B cell (primary cell): Measurements from ENCODE around the gene FSTL5. TPM values are rescaled to one million over a fixed set of nuclear protein-coding genes. Genes with fewer than 3 reads are reported as not detected.

ENCODE experiments used
- ATAC-seq: fragments of 200-7000 bp; cut with Tn5 transposase; one replicate; pipeline ENCODE4 v1.10.0; 2021; ENCODE audit warnings: low read depth, mild to moderate bottlenecking, moderate number of reproducible peaks, moderate library complexity
- CTCF ChIA-PET: fragments of 350-600 bp; sonication (Branson Sonifier 250); formaldehyde crosslinking; loops from one replicate; lab custom pipeline; 2021; ENCODE audit warnings: antibody characterized with exemption, inconsistent platforms; lab: Charles Lee
- POLR2A ChIA-PET: fragments of 350-600 bp; sonication (Branson Sonifier 250); formaldehyde crosslinking; loops from one replicate; lab custom pipeline; 2021; ENCODE audit warnings: antibody characterized with exemption; lab: Charles Lee
- DNase-seq: peaks from one replicate; pipeline ENCODE4 v3.0.0; 2013
- H2AFZ ChIP-seq: 2 replicates; pipeline ENCODE4 v1.6.1; 2012; ENCODE audit warnings: mild to moderate bottlenecking, low read depth, low read length; ENCODE audit not compliant: insufficient read depth, poor library complexity, severe bottlenecking
- H3K27ac ChIP-seq, 2 donors: 1 replicate in 1 of 2; 2 replicates in 1 of 2; pipeline ENCODE4 v1.5.1; 2012 to 2013; ENCODE audit warnings: low read length in 2 of 2, mild to moderate bottlenecking in 2 of 2, moderate library complexity in 1 of 2
- H3K27me3 ChIP-seq, 4 experiments: fragments of 200-600 bp in 1 of 4; sonication (generic) in 1 of 4; replicated peaks in 1 of 4; 1 replicate in 2 of 4; 2 replicates in 2 of 4; pipeline versions ENCODE4 v1.6.1 to v1.7.0; 2013 to 2016; ENCODE audit warnings: low read length in 3 of 4, mild to moderate bottlenecking in 2 of 4, mixed read lengths in 1 of 4, moderate library complexity in 1 of 4; ENCODE audit not compliant: insufficient read depth in 4 of 4, control insufficient read depth in 3 of 4; ENCODE audit errors: control extremely low read depth in 1 of 4
- H3K36me3 ChIP-seq, 2 experiments: replicated peaks in 1 of 2; 1 replicate in 1 of 2; 2 replicates in 1 of 2; pipeline versions ENCODE4 v1.6.1 to v1.7.1; 2013; ENCODE audit warnings: low read length in 1 of 2; ENCODE audit not compliant: insufficient read depth in 2 of 2, control insufficient read depth in 1 of 2; ENCODE audit errors: control extremely low read depth in 1 of 2, extremely low read depth in 1 of 2
- H3K4me1 ChIP-seq, 2 donors: fragments of 200-600 bp in 1 of 2; sonication (generic) in 1 of 2; 1 replicate in 1 of 2; 2 replicates in 1 of 2; pipeline versions ENCODE4 v1.5.1 to v1.6.1; 2013 to 2017; ENCODE audit warnings: low read length in 2 of 2; ENCODE audit not compliant: control insufficient read depth in 2 of 2, insufficient read depth in 2 of 2
- H3K4me2 ChIP-seq: replicated peaks from 2 replicates; pipeline ENCODE3; 2012; ENCODE audit warnings: mild to moderate bottlenecking, low read depth, low read length; ENCODE audit not compliant: poor library complexity, severe bottlenecking
- H3K4me3 ChIP-seq, 5 experiments: fragments of 200-600 bp in 1 of 5; sonication (generic) in 1 of 5; 1 replicate in 3 of 5; 2 replicates in 2 of 5; pipeline versions ENCODE4 v1.5.1 to v1.7.0; 2011 to 2016; ENCODE audit warnings: low read length in 4 of 5, mild to moderate bottlenecking in 4 of 5, low read depth in 2 of 5, control low read depth in 1 of 5, moderate library complexity in 1 of 5; ENCODE audit not compliant: insufficient read depth in 1 of 5; ENCODE audit errors: control extremely low read depth in 1 of 5, extremely low read depth in 1 of 5
- H3K79me2 ChIP-seq: fragments of 200-600 bp; sonication (generic); one replicate; pipeline ENCODE4 v1.6.0; 2016; ENCODE audit warnings: low read length; ENCODE audit not compliant: control insufficient read depth, insufficient read depth
- H3K9ac ChIP-seq: fragments of 200-600 bp; sonication (generic); 2 replicates; pipeline ENCODE4 v1.6.1; 2017; ENCODE audit warnings: mild to moderate bottlenecking, low read length, moderate library complexity
- H3K9me3 ChIP-seq, 3 donors: one replicate each; pipeline versions ENCODE4 v1.6.1 to v1.7.1; 2013; ENCODE audit warnings: low read length in 2 of 3; ENCODE audit not compliant: control insufficient read depth in 2 of 3, insufficient read depth in 1 of 3; ENCODE audit errors: control extremely low read depth in 1 of 3
- H4K20me1 ChIP-seq: 2 replicates; pipeline ENCODE4 v1.6.0; 2012; ENCODE audit warnings: mild to moderate bottlenecking, low read length; ENCODE audit not compliant: insufficient read depth, control insufficient read depth, poor library complexity, severe bottlenecking
- H3K27ac Mint-ChIP-seq: one replicate; pipeline ENCODE4 v1.8.0; 2021; ENCODE audit warnings: mixed read lengths
- H3K27me3 Mint-ChIP-seq: one replicate; pipeline ENCODE4 v1.8.0; 2021; ENCODE audit warnings: mixed read lengths
- H3K4me1 Mint-ChIP-seq: one replicate; pipeline ENCODE4 v1.8.0; 2021; ENCODE audit warnings: mixed read lengths
- H3K4me3 Mint-ChIP-seq: one replicate; pipeline ENCODE4 v1.8.0; 2021; ENCODE audit warnings: mixed read lengths
- H3K9me3 Mint-ChIP-seq: one replicate; pipeline ENCODE4 v1.8.0; 2022; ENCODE audit warnings: mixed read lengths; ENCODE audit not compliant: insufficient read depth
- CTCF ChIP-seq: fragments of 200-600 bp; IDR thresholded peaks from one replicate; pipeline ENCODE4 v1.8.0; 2022; ENCODE audit warnings: antibody characterized with exemption, mild to moderate bottlenecking
- EZH2 ChIP-seq: IDR thresholded peaks from 2 replicates; pipeline ENCODE4 v1.6.1; 2012; ENCODE audit warnings: borderline replicate concordance, low read depth, mild to moderate bottlenecking, moderate library complexity, low read length; ENCODE audit not compliant: insufficient read depth, poor library complexity, severe bottlenecking
- WGBS: methylation state at CpG from one replicate; pipeline ENCODE4 v1.1.5; 2013; ENCODE audit warnings: missing lambda C conversion rate; ENCODE audit not compliant: insufficient coverage; 5-methylcytosine and 5-hydroxymethylcytosine counted together
- intact Hi-C: fragments of 100-400 bp; cut with micrococcal nuclease; formaldehyde crosslinking; loops from one replicate; pipeline ENCODE4 v1.10.0; 2022
- polyA plus RNA-seq: library from polyadenylated mRNA; depleted of rRNA; stranded (reverse); fragments of >200 nt; gene quantifications from 2 replicates; pipeline ENCODE4 v1.2.3, GENCODE V29; 2012
- total RNA-seq, 2 donors: library from RNA; stranded (reverse); fragments of 120-200 nt in 1 of 2; gene quantifications; 1 replicate in 1 of 2; 2 replicates in 1 of 2; pipeline versions ENCODE4 v1.2.3 to v1.2.4, GENCODE V29; 2013 to 2022

The FSTL5 gene
- total and polyA plus RNA-seq, 2 donors (not counting 1 experiment from before 2014, with no cell fraction given): not detected

GRCh38 chr4:162075726-162076125 lies 88.1 kb downstream of the FSTL5 start:
- Mint-ChIP-seq H3K9me3 (no peaks in the 10 kb centered on the region), H3K4me1 (no peaks in the 10 kb centered on the region), H3K27me3 (no peaks in the 10 kb centered on the region), H3K27ac (no peak overlapping the region), H3K4me3 (no peak overlapping the region)
- H3K4me2 ChIP-seq: no peak overlapping the region
- ChIA-PET CTCF (no interaction called here), POLR2A (no interaction called here)
- no CpG with 5 or more reads among the region's 2 CpGs for WGBS
- no peak overlapping the region for H3K9ac ChIP-seq
- no peaks in the 10 kb centered on the region for H4K20me1 ChIP-seq
- no peaks in the 10 kb centered on the region for H3K36me3 ChIP-seq
- H3K27ac ChIP-seq: no peak overlapping the region
- DNase-seq (no peak), ATAC-seq (no peak)
- no peaks in the 10 kb centered on the region for H3K9me3 ChIP-seq
- intact Hi-C loops: no loop called here
- H3K4me1 ChIP-seq: no peaks in the 10 kb centered on the region
- no peaks in the 10 kb centered on the region for H3K79me2 ChIP-seq
- H3K27me3 ChIP-seq: no peaks in the 10 kb centered on the region
- TF ChIP-seq EZH2 (no peak), CTCF (no peak)
- no peak overlapping the region for H2AFZ ChIP-seq
- no peak overlapping the region for H3K4me3 ChIP-seq

DNA sequence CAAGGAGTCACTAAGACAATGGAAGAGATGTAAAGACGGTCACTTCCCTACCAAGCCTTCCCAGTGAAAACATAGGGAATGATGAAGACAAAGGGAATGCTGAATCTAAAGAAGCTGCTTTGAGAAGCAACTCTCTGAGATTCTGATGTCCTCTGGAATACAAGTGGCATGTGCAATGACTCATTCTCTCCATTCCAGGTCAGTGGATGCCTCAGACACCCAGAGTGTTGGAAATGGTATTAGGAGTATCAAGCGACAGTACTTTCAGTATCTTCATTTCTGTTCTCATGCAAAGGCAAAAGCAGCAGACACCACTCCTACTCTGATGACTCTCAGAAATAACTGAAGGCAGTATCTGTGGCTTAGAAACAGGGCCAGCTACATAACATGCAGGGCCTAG lies 102.6 kb downstream of the FSTL5 start:
- TF ChIP-seq CTCF (no peak), EZH2 (no peak)
- H3K9me3 ChIP-seq: no peaks in the 10 kb centered on the region
- no peak for DNase-seq
- H3K9ac ChIP-seq: no peak overlapping the region
- no peaks in the 10 kb centered on the region for H3K27me3 ChIP-seq
- intact Hi-C loops: no loop called here
- Mint-ChIP-seq H3K27me3 (no peaks in the 10 kb centered on the region), H3K9me3 (no peaks in the 10 kb centered on the region), H3K27ac (no peak overlapping the region), H3K4me1 (no peaks in the 10 kb centered on the region), H3K4me3 (no peak overlapping the region)
- H3K4me2 ChIP-seq: no peak overlapping the region
- WGBS: 88% methylated on average over 1 of the region's 2 CpGs
- H3K27ac ChIP-seq: no peak overlapping the region
- no peak overlapping the region for H3K4me3 ChIP-seq
- H3K4me1 ChIP-seq: no peaks in the 10 kb centered on the region
- no peak for ATAC-seq
- ChIA-PET CTCF (no interaction called here), POLR2A (no interaction called here)
- no peaks in the 10 kb centered on the region for H3K79me2 ChIP-seq
- no peaks in the 10 kb centered on the region for H3K36me3 ChIP-seq
- no peak overlapping the region for H2AFZ ChIP-seq
- no peaks in the 10 kb centered on the region for H4K20me1 ChIP-seq
